Stimulated activated naive CD4-positive, alpha-beta T cell (primary cell): Measurements from ENCODE around the gene NRXN3.

Source experiments
- DNase-seq, 6 experiments: peaks; one replicate each; lab custom pipeline; 2025; lab: John Stamatoyannopoulos, UW

NRXN3 gene

DNA sequence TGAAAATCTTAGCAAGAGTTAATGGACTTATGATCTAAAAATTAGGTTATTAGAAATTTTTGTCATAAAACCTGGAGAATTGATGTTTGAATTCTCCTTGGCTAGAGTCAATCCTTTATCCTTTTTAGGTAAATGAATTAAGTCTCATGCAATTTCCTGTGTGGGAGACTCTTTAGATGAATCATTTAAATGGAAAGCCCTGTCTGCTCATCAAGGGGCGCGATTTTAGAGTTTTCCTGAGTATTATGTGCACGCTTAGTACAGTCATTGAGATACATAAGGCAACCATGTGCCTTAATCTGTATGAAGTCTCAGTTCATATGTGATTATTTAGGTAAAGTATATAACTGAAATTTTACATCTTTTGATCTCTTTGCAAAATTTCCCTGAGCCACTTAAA, 974.7 kb downstream of the NRXN3 start:
- no peak for DNase-seq

DNA sequence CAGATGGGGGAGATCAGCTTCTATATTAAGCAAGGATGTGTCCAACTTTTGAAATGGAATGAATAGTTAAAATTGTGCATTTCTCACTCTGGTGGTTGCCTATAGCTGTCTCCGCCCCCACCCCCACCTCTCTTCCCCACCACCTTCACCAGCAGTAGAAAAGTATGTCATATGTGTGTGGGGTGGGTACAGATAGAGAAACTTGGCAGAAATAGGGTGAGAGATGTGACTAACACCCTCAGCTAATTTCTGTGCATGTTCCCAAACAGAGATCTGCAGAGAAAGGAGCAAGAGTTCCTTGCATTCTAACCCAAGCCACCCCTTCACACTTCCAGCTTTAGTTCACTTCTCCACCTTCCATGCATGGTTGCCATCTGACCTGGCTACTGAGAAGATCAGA, 980.1 kb downstream of the NRXN3 start:
- DNase-seq: no peak

DNA sequence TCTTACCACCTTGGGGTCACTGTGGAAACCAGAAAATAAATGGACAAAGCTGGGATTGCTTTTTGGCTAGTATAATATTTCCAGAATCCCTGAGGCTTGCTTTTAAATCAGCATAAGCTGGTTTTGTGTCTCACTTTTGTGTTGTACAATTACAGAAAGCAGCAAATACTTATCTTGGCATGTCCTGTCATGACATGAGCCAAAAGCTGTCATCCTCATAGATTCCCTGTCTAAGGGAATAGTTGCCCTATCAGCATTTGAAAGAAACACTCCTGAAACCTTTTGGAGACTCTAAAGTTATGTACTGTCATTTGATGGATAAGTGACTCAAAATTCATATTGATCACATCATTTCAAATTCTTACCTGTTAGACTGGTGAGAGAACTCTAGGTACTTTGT, 987.2 kb downstream of the NRXN3 start:
- no peak for DNase-seq

DNA sequence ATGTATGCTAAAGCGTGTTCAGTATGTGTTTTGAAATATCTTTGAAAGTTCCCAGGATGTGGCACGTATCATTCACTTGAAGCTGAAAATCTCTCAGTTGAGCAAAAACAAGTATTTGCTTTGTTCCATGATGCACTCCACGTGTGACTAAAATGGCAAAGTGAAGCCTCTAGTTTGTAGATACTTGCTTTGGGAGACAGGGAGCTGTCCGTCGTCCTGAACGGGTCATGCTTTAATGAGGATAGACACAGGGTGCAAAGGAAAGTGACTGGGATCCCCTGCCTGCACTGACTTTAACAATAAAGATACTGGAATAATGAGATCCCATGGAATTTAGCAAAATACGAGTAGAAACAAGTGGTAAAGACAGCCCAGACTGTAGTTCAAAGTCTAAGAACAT, 991.4 kb downstream of the NRXN3 start:
- no peak for DNase-seq

DNA sequence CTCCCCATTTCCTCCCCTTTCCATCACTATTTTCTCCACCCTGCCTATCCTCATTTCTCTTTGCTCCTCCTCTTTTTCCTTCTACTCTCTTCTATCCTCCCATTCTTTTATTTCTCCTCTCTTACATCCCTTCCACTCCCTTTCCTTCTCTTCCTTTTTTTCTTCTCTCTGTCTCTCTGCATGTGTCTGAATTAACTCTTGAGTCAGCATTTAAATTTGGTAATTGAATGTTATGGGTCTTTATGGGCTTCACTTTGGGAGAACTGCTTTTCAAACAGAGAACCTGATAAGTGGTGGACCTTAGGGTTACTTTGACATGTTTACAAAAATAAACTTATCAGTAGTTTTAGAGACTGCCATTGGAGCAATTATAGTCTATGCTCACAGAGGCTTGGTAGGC, 992.7 kb downstream of the NRXN3 start:
- DNase-seq: no peak

DNA sequence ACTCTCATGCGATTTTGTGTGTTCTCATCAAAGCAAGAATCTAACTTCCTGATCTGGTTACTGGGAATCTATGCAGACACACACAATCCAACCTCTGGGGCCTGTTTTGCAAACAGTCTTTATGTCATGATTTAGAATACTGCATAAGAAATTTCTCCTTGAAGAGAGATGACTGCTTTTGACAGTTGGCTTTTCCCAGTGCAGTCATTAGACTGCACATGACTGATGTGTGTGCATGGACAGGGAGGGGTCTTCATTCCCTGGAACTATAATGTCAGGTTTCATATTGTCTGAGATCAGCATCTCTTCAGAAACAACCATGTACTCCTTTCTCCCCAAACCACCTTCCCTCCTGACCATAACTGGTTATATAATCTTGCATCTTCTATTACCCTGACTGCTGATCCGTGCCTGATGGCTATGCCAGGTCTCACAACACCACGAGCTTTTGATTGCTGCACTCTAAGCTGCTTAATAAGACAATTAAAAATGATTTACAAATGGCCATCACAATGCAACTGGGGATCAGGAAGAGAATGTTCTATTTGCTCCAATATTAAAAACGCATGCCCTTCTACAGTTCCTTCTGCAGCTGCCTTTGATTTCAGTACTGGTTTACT, 995.4 kb downstream of the NRXN3 start:
- no peak for DNase-seq

DNA sequence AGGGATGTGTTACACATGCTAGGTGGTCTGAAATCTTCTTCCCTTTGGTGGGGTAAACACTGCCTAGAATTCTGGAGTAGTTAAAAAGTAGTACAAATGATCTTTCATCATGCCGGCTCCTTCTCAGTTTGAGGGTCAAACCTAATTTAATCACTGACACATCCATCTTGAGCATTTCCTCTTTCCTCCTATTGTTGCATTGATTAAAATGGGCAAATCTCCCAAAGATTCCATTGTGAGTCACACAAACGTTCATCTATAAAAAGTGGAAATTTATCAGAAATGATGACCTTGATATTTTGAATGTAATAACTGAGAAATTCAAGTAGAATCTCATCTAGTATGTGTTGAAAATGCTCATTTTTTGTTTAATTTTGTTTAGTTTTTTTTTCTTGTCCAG, 996.0 kb downstream of the NRXN3 start:
- no peak for DNase-seq

DNA sequence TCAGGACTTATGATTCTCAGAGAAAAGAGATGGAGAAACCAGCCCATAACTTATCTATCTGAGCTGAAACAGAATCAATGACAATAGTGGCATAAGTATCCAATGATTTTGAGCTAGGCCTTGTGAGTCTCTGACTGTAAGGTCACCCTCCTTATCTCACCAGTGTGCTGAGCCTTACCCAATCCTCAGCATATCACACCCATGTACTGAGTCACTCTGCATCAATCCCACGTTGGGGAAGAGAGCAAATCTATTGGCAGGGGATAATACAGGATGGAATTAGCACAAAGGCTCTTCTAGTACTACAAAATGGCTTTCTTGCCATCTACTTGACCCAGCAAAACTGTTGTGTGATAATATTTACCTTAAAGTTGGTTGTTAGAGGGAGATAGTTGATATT, 997.8 kb downstream of the NRXN3 start:
- DNase-seq: no peak

DNA sequence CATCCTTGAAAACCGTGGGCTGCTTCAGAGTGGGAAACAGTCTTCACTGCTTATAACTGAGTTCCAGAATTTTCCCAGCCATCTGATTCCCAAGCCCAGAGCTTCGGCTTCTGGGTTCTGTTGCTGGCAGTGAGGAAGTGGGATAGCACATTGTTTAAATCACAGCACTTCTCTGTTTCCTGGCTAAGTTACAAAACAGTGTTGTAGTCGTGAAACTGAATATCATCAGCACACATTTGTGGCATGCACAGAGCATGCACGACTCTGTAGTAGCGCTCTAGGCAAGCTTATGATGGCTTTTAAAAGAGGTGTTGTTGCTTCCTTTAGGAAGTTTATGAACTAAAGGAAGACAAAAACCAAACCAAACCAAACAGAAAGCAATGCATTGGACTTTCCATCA, 1005.5 kb downstream of the NRXN3 start:
- no peak for DNase-seq

DNA sequence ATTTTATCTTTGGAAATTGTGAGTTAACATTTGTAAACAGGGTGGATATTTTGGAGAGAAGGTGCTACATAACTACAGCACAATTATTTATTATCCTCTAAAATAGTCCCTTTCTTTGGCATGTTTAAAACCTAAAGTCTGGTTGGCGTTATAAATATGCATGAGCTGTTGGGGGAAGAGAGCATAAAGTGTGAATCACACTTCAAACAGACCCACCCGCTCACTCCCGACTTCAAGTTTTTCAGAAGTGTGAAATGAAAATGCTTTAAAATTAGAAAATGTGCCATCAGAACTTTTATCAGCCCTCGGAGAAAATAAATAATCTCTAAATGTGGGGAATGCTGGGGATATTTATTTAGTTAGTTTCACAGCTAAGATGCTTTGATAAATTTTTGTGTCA, 1006.9 kb downstream of the NRXN3 start:
- DNase-seq: no peak

DNA sequence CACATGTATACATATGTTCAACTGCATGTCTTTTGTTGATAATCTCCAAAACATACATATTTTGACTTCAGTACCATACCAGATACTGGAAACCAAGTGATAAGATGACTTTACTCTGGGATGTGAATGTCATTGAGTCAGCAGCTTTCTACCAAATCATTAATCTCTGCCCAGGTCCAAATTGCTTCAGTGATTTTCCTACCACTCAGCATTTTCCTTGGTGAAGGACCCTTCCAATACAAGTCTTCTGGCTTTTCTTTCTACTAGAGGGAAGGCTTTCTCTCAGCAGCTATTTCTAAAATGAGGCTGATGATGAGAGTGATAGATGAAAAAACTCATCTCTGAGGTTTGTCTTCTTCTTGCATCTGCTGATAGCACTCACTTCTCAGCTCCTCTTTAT, 1008.5 kb downstream of the NRXN3 start:
- no peak for DNase-seq

DNA sequence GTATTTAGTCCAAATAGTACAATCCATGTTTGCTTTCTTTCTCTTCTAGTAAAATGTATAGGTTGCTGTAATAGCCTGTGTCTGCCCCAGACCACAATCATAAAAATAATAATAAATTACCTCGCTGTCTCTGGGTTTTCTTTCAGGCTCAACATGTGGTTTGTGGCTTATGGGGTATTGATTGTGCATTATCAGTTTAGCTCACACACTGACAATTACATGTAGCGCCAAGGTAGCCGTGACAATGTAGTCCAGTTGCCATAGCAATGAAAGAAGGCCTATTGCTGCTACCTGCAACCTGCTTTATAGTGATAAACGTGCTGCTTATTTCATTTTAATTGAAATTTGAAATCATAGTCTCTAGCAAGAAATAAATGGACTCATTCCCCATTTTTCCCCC, 1009.8 kb downstream of the NRXN3 start:
- no peak for DNase-seq

DNA sequence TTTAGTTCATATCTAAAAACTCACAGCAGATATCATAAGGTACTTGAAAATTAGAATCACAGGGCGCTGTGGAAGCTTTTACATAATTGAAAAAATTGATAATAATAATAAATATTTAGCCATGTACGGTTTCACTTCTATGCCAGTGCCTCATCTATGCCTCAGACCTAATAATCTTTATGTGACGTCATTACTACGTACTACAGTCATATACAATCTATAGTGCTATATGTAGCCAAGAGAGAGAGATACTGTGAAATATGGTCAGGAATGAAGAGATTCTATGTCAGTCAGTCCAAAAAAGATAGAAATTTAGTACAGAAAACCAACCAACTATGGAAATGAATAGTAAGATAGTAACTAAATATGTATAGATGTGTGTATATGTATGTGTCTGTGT, 1010.5 kb downstream of the NRXN3 start:
- no peak for DNase-seq

DNA sequence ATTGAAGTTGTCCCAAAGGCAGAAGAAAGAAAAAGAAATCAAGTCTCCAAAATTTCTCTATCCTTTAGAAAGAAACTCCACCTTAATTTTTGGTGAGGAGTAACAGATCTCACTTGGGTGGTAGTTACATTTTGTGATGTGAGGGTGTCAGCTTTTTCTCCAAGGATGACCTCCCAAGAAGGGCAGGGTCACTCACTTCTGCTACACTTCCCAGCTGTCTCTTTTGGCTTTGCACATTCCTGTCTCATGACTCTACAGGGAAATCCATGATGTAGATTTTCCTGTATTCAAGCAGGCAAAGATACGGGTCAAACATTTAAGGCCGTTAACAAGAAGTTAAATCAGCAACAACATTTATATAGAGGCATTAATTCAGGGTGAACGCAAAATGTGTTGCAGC, 1016.4 kb downstream of the NRXN3 start:
- no peak for DNase-seq

DNA sequence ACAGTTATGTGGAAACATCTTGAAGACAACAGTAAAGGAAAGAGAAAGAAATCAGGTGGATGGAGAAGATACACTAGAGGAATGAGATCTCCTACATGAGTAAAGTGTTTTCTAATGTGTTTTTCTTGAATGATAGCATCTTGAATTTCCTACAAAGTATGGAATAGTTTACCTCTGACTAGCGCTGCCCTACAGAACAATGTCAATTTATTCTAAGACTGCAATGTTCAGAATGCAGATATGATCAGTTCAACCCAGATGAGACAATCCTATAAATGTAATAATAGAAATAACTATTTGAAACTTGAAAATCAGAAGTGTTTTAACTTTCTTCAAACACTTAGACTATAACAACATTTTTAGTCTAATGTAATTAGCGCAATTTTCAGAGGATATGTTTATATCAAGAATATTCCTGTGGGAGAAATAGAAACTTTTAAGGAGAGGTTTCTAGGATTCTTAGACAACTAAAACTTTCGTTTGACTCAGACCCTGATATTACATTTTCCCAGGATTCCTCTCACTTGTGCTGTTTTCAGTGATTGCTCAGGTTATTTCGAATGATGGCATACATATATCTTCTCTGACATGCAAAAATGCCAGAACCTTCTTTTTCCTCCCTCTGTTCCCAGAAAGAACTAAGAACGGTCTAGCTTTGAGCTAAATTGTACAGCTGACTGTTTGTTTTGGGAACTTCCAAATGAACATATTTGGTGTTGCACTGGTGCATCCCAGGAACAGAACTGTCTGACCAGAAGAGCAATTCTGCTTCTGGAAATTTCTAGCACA, 1023.7 kb downstream of the NRXN3 start:
- no peak for DNase-seq

DNA sequence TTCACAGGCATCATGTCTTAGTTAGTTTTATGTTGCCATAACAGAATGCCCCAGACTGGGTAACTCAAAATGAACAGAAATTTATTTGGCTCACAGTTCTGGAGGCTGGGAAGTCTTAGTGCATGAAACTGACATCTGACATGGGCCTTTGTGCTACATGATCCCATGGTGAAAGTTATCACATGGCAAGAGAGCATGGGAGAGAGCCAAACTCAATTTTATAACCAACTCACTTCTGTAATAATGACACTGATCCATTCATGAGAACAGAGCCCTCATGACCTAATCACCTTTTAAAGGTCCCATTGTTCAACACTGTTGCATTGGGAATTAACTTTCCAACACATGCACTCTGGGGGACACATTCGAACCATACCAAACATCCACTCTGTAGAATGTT, 1026.0 kb downstream of the NRXN3 start:
- DNase-seq: no peak

DNA sequence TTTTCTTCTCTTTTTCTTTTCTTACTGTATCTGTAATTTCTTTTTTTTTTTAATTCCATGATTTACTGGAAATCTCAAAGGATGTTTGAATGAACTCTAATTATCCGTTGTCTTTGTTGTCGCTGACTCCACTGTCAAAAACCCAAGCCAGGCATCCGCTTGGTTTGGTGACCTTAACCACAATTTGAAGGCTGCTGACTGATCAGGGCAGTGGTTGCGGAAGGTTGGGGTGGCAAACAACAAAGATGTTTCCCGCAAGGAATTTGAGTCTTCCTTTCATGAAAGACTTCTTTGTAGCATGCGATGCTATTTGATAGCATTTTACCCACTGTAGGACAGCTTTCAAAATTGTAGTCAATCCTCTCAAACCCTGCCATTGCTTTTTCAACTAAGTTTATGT, 1027.3 kb downstream of the NRXN3 start:
- no peak for DNase-seq

DNA sequence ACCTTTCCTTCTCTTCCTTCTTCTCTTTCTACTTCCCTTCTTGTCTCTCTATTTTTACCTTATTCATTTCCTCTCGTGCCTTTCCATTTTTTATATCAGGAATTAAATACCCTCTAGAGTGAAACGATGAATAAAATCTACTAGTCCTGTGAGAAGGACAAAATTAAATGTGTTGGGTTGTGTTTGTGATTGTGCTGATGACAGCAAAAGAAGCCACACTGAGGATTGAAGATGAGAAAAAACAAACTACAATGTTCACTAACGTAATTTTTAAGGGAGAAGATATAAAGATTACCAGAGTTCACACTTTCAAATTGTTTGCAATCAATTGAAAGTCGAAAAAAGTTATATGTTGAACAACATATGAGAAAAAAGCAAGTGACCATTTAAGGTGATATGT, 1029.0 kb downstream of the NRXN3 start:
- DNase-seq: no peak

DNA sequence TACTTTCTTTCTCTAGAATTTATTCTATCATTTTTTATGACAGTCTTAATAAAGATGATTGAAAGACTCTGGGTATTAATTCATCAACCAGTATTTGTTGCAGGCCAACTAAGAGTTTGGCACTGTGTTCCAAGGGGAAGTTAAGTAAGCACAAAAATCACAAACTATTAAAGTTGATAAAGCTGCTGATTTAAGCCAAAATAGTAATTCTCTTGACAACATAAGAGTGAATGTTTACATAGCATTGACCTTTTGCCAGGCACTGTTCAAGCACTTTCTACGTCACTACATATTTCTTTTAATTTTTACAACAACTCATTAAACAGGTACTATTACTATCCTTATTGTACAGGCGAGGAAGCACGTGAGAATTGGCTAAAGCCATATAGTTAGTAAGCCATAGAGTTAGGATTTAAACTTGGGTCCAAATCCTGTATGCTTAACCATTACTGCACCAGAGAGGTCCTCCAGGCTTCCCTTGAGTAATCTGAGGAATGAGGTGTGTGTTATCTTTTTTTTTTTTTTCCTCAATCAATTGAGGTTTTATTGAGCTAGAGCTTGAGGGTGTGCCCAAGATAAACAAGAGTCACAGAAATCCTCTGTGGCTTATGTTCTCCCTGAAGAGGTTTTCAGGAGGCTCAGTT, 1031.5 kb downstream of the NRXN3 start:
- DNase-seq: no peak

DNA sequence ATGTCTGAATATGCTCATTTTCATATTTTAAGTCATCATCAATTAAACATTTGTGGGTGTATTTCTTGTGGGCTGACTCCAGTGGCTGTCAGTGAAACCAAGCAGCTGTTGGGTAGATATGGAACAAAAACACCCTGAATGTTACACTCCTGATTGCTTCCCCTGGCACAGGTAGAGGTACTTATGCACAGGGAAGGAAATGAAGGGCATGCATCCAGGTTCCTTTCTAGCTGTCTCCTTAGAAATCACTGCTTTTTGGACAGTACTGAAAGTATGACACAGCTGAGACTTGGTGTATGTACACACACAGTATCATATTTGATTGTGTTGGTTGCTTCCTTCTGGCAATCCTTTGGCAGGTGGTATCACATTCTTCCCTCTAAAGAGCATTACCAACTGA, 1034.4 kb downstream of the NRXN3 start:
- no peak for DNase-seq

DNA sequence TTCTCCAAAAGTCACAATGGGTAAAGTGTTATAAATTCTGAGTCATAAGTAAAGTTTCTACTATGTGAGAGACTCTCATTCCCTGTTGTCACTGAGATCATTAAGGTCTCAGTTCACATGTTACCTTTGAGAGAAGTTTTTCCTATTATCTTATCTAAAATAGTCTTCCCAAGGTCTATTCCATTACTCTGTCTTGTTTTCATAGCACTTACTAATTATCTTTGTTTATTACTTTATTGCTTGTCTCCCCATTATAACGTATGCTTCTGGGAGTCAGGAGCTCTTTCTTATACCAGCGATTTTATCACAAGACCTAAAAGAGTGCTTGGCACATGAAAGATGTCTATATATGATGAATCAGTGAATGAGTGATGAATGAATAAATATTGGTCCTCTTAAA, 1039.2 kb downstream of the NRXN3 start:
- no peak for DNase-seq

DNA sequence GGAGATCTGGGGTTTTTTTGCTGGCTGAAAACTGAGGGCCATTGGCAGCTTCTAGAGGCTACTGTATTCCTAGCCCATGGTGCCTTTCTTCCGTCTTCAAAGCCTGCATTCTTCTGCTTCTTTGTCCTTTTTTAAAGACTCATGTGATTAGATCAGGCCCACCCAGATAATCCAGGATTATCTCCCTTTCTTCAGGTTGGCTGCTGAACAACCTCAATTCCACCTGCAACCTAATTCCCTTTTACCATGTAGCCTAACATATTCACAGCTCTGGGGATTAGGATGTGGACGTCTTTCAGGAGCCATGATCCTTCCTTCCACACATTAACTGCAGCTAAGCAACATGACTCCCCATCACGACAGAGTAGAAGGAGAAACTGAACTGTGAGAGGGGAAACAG, 1055.6 kb downstream of the NRXN3 start:
- DNase-seq: no peak

DNA sequence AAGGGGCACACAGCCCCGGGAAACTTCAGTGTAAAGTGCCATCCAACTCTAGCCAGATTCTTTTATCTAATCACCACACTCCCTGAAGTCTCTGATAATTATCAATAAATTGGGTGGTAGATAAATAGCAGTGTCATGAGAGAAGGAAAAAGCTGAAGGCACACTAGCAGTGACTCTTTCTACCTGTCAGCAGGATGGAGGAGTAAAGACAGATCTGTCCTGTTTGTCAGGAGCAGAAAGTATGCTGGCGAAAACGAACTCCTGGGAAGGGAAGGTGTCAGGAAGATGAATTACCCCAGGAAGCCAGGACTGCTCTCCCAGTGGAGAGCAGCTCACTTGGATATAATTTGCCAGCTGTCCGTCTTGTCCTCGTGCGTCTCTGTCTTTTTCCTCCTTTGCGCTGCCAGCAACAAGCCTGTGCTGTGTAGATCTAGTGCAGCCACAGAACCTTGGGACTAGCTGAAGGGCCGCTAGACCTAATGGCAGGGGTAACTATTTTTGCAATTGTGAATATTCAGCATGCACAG, 1059.3 kb downstream of the NRXN3 start:
- DNase-seq: no peak
